Stimulated activated CD8-positive, alpha-beta memory T cell treated with anti-CD3 and anti-CD28 coated beads, Interleukin-4, amount 100 ng/mL, for 4 hours (primary cell): ENCODE data around the gene TECPR2.
"Not testable (repeated sequence)": the region's sequence is repeated elsewhere in the genome, so short reads cannot be mapped to it uniquely, and the experiment has no call there.

ENCODE experiments used
- DNase-seq, 2 donors: peaks; one replicate each; pipeline ENCODE4 v3.0.0-alpha.2; 2020; ENCODE audit warnings: low read depth in 2 of 2, low spot score in 1 of 2

Gene TECPR2, protein sequence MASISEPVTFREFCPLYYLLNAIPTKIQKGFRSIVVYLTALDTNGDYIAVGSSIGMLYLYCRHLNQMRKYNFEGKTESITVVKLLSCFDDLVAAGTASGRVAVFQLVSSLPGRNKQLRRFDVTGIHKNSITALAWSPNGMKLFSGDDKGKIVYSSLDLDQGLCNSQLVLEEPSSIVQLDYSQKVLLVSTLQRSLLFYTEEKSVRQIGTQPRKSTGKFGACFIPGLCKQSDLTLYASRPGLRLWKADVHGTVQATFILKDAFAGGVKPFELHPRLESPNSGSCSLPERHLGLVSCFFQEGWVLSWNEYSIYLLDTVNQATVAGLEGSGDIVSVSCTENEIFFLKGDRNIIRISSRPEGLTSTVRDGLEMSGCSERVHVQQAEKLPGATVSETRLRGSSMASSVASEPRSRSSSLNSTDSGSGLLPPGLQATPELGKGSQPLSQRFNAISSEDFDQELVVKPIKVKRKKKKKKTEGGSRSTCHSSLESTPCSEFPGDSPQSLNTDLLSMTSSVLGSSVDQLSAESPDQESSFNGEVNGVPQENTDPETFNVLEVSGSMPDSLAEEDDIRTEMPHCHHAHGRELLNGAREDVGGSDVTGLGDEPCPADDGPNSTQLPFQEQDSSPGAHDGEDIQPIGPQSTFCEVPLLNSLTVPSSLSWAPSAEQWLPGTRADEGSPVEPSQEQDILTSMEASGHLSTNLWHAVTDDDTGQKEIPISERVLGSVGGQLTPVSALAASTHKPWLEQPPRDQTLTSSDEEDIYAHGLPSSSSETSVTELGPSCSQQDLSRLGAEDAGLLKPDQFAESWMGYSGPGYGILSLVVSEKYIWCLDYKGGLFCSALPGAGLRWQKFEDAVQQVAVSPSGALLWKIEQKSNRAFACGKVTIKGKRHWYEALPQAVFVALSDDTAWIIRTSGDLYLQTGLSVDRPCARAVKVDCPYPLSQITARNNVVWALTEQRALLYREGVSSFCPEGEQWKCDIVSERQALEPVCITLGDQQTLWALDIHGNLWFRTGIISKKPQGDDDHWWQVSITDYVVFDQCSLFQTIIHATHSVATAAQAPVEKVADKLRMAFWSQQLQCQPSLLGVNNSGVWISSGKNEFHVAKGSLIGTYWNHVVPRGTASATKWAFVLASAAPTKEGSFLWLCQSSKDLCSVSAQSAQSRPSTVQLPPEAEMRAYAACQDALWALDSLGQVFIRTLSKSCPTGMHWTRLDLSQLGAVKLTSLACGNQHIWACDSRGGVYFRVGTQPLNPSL (N-terminal part only)

DNA sequence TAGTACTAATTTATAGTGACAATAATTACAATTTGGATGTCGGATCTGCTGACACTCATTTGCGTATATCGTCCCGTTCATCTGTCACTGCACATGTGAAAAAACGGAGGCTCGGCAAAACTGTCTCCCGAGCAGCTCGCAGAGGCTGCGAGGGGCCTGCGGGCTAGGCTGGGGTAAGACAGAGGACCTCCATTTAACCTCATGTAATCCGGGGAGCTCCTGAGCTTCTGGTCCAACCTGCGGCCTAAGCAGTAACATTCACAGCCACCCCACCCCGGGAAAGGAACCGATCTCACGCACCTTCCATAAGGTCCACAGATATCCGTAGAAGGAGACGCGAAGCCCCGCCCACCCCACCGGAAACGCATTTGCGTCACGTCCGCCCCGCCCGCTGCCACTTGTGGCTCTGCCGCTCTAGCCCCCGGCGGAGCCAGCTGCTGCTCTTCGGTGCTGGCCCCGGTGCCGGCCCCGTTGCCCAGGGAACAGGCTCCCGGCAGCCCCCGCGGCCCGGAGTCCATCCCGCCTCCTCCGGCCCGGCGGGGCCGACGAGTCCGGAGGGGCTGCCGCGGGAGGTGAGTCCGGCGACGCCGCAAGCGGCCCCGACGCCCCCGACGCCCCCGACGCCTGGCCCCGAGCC, at the start of gene TECPR2, which contains the start of gene CINP:
Gene TECPR2 (plus strand): TSS at position 397 of the 637 bp plus-strand sequence. CDS start 13,781 bp downstream, outside the sequence.
Gene CINP (minus strand): TSS at position 346 of the 637 bp plus-strand sequence. CDS start 39 bp downstream, at position 307.
- peak; percentile 94 to 96 for DNase-seq

DNA sequence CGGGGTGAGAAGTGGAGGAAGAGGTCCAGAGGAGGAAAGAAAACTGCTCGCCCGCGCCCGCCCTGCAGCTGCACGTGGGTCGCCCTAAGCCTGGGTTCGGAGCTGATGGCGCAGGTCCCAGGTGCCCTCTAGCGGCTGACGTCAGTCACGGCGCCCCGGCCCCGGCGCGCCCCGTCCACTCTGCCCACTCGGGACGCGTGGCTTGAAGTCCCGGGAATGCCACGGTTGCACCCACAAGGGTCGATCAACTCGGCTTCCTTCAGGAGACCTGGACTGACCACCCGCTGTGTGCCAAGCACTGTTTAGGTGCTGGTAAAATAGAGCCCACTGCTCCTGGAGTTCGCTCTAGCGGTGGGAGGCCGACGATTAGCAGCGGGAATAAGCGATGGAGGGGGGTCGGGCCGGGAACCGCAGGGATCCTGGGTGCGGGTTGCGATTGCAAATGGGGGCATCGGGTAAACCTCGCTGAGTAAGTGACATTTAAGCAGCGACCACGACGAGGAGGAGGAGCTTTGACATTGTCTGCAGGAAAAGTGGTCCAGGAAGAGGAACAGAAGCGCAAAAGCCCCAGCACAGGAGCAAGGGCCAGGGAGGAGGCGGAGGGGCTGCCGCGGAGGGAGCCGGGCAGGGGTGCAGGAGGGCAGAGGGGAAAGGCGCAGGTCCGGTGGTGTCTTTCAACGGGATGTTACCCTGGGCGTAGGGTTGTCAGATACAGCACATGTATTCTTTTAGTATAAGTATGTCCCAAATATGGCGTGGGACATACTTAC, 48.3 kb upstream of the TECPR2 start:
- peak; percentile 59 to 63 for DNase-seq

DNA sequence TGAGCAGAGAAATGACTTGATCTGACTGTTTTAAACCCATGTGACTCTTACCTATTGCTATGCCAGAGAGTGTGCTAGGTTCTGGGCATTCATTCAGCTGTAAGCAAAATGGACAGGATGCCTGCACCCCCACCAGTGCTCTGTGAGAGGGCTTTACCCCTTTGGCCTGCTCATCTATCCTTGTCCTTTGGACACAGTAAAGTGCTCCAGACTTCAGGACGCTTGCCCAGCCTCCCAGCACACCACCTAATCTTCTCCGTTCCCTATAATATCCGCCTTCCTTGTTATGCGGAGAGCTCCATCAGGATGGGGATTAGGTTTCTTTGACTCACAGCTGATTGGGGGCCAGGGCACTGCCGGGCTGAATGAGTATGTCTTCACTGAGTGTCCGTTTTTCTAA, 47.6 kb upstream of the TECPR2 start:
- no peak for DNase-seq

DNA sequence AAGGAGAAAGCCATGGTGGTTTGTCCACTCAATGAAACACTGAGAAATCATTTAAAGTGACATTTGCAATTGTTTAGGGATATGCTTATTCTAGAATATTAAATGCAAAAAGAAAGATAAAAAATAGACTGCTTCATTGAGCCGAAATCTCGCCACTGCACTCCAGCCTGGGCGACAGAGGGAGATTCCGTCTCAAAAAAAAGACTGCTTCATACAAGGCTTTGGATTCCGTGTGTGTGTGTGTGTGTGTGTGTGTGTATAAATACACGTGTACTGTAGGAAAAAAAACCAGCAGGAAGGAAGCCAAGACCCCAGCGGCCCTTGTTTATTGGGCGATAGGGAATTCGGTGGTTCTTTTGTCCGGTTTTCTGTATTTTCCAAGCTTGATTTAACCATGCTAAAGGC, 46.4 kb upstream of the TECPR2 start:
- no peak for DNase-seq

DNA sequence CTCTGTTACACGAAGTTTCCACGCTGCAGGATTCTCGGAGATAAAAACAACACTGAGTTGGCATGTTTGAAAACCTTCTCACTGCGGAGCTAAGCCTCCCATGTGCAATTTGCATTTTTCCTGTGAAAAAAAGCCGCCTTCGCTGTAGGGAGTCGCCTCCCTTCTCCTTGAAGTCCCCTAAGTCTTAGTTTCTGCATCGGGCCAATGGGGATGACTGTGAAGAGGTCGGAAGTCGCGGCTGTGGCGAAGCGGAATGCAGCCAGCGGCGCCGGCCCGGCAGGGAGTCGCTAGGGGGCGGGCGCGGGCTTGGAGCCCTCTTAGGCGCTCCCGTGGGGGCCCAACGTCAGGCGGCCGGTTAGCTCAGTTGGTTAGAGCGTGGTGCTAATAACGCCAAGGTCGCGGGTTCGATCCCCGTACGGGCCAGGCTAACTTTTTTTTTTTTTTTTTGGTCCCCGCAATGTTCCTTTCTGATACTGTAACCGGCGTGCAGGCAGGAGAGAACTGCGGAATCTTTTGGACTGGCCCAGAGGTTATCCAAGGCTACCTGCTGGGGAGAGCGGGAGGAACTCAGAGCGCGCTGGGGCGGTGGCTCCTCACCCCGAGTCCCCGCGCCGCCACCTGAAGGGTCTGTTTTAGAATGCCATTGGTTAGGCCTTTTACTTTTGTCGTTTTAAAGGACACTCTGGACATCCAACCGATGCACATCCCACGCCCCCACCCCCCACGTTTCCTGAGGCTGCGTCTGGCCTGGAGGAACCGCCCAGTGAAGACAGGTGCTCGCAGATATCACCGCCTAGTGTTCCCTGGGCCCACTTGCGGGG, 45.8 kb upstream of the TECPR2 start:
- peak; percentile 87 to 92 for DNase-seq

DNA sequence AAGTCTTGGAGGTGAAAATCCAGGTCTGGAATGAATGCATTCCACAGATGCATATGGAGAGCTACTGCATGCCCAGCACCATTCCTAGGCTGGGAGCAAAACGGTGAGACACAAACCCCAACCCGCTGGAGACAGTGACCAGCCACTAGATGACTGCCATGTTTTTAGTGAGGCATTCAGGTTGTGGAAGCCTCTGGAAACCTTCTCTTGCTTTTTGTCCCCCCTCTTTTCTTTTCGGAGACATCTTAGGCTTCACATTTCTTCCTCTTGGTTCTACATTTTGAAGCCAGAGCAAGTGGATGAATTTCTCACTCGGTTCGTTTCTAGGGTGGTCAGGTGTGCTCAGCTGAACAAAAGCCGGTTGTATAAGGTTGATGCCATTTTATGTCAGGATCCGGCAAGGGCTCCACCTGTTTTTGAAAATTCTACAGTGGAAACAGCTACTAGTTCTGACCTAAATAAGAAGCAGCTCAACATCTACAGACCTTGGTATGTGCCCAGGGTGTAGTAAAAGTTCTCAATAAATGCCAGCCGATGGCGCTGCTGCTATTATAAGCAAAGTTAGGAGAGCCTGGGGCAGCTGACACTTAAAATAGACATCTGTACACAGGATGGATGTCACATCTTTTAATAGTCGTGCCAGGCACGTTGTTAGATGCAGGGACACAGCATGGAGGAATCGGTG, 45.0 kb upstream of the TECPR2 start:
- DNase-seq: no peak

DNA sequence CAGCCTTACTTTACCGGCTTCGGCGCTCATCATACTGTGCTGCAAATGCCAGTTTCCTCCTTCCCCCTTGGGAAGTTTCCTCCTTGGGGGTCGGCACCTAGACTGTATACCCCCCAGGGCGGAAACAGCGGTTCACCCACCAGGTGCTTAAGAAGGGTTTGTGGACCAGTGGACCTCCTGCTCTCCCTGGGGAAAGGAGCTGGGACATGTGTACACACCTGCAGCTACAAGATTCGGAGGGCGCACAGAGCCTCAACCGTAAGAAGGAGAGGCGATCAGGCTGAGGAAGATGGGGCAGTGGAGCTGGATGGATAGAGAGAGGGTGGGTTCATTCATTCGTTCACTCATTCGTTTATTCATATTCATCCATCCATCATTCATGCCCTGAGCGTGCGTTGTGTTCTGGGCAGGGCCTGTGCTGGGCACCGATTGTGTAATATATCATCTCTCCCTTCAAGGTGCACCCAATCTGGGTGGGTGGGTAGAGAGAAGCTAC, 43.9 kb upstream of the TECPR2 start:
- no peak for DNase-seq

DNA sequence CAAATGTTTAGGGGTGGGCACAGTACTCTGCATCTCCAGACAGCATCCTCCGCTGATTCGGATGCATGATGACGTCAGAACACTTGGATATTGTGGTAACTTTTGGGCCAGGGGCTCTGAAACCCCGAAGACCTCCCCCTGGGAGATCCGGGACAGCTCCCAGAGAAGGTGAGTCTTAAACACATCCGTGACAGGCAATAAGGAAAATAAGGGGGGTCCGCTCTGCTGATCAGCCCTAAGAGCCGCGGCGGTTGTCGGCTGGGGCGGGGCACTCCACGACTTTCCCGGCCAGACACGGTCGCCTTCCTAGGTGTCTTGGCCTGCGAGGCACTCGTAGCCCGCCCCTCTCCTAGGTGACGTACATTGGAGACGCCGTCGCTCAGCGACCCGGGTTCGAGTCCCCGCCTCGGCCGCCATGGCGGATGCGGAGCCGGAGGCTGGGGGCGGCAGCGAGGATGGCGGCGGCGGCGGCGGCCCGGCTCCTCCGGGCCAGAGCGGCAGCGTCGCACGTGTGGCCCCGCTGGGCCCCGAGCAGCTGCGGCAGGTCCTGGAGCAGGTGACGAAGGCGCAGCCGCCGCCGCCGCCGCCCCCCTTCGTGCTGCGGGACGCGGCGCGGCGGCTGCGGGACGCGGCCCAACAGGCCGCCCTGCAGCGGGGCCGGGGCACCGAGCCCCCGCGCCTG, 43.2 kb upstream of the TECPR2 start, which contains the start of gene ZNF839:
Gene ZNF839 (plus strand): TSS at position 396 of the 682 bp plus-strand sequence. CDS start 20 bp downstream, at position 416.
- peak; percentile 85 to 88 for DNase-seq

DNA sequence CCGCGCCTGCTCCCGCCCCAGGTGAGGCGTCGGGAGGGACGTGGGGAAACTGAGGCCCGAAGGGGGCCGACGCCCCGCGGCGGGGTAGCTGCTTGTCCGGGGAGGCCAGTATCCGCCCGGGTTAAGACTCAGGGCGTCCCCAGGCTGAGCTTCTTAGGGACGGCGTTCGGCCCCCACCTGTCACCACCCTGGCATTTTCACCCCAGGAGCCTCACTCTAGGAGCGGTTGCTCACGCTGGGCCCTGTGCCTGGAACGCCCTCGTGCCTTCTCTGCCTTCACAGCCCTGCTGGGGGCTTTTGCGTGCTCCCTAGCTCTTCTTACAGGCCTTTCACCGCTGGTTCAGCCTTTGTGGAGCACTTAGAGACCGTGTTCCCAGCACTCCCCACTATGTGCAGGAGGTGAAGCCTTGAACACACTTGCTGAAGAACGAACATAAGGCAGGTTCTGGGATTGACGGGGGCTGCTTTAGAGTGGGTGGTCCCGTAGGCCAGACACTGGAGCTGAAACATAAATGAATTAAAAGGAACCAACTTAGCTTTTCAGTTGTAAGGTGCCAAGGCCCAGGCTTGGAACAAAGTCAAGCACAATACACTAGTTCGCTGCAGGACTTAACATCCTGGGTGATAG, 42.6 kb upstream of the TECPR2 start:
- DNase-seq: no peak

DNA sequence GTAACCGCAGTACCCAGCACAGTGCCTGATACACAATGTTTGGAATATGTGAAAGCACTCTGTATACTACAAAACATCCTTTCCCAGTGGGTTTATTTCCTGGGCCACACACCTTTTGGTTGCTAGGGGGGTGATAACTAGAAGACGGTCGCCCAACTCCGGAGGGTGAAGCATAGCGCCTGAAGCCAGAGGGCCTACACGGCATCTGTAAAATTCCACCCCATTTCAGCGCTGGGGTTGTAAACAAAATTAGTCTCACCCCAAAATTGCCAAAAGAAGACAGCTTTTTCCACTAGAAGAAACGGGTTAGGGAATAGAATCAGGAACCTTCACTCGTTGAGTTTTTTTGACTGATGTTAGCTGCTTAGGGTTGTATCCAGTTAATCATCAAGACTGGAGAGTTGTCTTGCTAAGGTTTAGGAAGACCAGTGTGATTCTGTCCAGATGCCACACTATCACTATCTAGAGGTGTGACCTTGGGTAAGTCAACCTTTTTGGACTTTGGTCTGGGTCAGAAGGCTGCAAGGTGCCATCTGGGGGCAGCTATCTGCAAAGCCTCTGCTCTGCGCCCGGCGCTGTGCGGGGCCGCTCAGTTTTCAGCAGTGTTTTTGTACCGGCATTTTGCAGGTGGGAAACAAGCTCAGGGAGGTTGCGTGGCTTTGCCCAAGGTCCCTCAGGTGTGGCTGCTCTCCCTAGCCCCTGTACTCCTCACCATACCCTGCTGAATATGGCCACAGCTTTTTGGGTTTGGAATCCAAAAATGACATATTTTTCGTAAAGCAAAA, 41.9 kb upstream of the TECPR2 start:
- DNase-seq: no peak

DNA sequence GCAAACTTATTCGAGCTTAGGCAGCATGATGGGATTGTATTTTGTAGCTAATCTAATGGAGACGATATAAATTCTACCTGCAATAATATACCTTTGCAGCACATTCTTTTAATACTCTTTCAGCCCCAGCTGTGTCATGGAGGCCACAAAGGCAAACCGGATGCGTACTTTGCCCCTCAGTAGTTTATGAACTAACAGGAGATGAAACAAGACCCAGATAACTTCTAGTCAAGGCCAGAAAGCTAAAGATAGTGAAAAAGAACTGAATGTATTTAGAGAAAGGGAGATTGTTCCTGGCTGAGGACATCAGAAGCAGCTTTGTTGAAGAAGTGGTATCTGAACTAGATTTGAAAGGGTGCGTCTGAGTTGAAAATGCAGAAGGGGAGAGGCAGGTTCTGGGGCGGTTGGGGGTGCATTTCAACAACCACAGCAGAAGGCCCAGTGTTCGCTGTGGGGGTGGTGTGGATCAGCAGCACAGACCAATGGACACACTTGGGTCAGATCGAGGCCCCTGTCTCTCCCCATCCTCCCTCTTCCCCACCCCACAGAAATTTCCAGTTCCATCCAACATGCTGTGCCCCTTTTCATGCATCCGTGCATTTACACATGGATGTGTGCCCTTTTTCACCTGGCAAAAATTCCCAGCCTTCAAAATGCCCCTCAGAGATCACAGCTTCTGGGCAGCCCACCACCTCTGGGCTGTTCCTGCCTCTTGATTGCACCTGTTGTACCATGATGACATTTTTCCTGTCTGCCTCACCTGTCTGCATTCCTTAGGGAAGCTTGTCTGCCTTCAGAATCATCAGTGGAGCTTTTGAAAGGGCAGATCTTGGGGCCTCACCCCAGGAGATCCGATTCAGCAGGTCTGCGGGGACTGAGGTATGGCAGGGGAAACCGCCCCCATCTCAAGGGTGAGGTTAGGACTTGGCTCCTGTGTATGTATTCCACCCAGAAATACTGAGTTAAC, 41.0 kb upstream of the TECPR2 start:
- DNase-seq: no peak

DNA sequence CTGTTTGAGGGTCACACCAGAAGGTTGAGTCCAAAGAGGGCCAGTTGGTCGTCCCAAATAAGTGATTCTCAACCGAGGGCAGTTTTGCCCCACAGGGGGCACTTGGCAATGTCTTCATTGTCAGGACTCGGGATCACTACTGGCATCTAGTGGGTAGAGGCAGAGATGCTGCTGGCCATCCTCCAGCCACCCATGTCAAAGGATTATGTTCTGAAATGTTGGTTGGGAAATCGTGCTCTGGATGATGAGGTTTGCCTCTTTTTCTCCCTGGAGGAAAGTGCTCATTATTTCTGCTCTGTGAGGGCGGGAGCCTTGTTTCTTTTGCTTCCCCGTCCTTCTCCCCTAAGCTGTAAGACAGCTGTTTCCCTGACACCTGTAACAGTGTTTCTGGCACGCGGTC, 39.6 kb upstream of the TECPR2 start:
- DNase-seq: no peak

DNA sequence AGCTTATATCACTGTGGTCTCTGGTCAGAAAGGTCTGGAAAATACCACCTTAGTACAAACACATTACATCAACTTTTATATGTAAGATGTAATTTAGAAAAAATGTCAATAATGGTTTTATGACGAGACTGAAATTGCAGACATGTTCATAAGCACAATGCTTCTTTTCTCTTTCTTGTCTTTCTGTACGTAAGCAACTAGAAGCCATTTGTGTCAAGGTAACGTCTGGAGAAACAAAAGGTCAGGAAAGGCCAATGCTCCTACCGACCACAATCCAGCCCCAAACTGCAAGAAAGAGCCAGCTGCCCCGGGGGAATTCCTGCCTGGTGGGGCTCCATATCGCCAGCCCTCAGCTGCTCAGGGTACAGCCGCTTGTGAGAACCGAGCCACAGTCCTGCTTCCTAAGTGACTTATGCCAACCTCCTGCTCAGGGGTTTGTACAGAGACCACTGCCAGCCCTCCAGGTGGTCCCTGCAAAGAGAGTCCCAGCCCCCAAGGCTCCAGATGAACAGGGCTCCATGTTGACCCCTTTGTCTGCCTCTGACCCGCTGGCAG, 36.9 kb upstream of the TECPR2 start:
- DNase-seq: no peak

DNA sequence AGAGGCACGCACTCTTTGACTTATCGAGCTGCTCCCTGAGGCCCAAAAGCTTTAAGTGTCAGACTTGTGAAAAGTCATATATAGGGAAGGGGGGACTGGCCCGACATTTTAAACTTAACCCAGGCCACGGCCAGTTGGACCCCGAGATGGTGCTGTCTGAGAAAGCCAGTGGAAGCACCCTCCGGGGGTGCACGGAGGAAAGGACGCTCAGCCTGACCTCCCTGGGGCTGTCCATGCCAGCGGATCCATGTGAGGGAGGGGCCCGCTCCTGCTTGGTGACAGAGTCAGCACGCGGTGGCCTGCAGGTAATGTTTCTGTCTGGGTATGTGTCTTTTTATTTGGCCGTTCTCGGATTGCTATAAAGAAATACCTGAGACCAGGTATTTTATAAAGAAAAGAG, 36.2 kb upstream of the TECPR2 start:
- DNase-seq: no peak

DNA sequence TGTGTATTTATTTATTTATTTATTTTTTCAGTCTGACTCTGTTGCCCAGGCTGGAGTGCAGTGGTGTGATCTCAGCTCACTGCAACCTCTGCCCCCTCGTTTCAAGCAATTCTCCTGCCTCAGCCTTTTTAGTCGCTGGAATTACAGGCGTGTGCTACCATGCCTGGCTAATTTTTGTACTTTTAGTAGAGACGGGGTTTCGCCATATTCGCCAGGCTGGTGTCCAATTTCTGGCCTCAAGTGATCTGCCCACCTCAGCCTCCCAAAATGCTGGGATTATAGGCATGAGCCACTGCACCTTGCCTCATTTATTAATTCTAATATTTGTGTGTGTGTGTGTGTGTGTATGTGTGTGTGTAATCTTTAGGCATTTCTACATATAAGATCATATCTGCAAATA, 33.4 kb upstream of the TECPR2 start:
- not testable (repeated sequence) for DNase-seq
